Keratinocyte (primary cell): ENCODE data around the gene ADH7. TPM values are rescaled to one million over a fixed set of nuclear protein-coding genes. Genes with fewer than 3 reads are reported as not detected.

Experiments used
- DNase-seq: peaks from one replicate; pipeline ENCODE4 v3.0.0-alpha.2; 2011; ENCODE audit warnings: low read depth, missing footprints, low spot score
- FAIRE-seq: peaks from 2 replicates; lab custom pipeline; 2011; peaks lifted over from hg19 to GRCh38; lab: Jason Lieb, UNC
- H2AFZ ChIP-seq: 2 replicates; pipeline ENCODE4 v1.6.0; 2012; ENCODE audit warnings: low read length, control low read depth, inconsistent platforms; ENCODE audit not compliant: control insufficient read depth
- H3K27ac ChIP-seq: 2 replicates; pipeline ENCODE4 v1.5.1; 2011; ENCODE audit warnings: low read length; ENCODE audit not compliant: control insufficient read depth, insufficient read depth
- H3K27me3 ChIP-seq: 3 replicates; pipeline ENCODE4 v1.6.0; 2011; ENCODE audit warnings: low read length; ENCODE audit not compliant: control insufficient read depth, insufficient read depth; ENCODE audit errors: extremely low read depth
- H3K36me3 ChIP-seq, 2 experiments: 2 replicates in 1 of 2; 3 replicates in 1 of 2; pipeline ENCODE4 v1.5.1; 2011; ENCODE audit warnings: low read length in 2 of 2, mild to moderate bottlenecking in 1 of 2; ENCODE audit not compliant: control insufficient read depth in 2 of 2, insufficient read depth in 2 of 2; ENCODE audit errors: extremely low read depth in 1 of 2
- H3K4me1 ChIP-seq: 3 replicates; pipeline ENCODE4 v1.5.1; 2011; ENCODE audit warnings: low read length; ENCODE audit not compliant: control insufficient read depth, insufficient read depth; ENCODE audit errors: extremely low read depth
- H3K4me2 ChIP-seq: 3 replicates; pipeline ENCODE4 v1.6.0; 2011; ENCODE audit warnings: low read depth, low read length; ENCODE audit not compliant: control insufficient read depth, insufficient read depth; ENCODE audit errors: extremely low read depth
- H3K4me3 ChIP-seq, 3 experiments: fragments of 200-600 bp in 1 of 3; sonication (generic) in 1 of 3; 2 replicates in 2 of 3; 3 replicates in 1 of 3; pipeline ENCODE4 v1.5.1; 2011 to 2016; ENCODE audit warnings: low read length in 3 of 3, mild to moderate bottlenecking in 3 of 3, control low read depth in 2 of 3, inconsistent platforms in 1 of 3, low read depth in 1 of 3, mixed read lengths in 1 of 3, mixed run types in 1 of 3, moderate library complexity in 1 of 3; ENCODE audit not compliant: control insufficient read depth in 2 of 3, insufficient read depth in 2 of 3; ENCODE audit errors: extremely low read depth in 1 of 3
- H3K79me2 ChIP-seq: 2 replicates; pipeline ENCODE4 v1.6.0; 2012; ENCODE audit warnings: low read length; ENCODE audit not compliant: control insufficient read depth, insufficient read depth
- H3K9ac ChIP-seq: 3 replicates; pipeline ENCODE4 v1.6.0; 2011; ENCODE audit warnings: low read length; ENCODE audit not compliant: control insufficient read depth, insufficient read depth; ENCODE audit errors: extremely low read depth
- H3K9me1 ChIP-seq: 3 replicates; pipeline ENCODE4 v1.6.0; 2011; ENCODE audit warnings: low read length; ENCODE audit not compliant: control insufficient read depth, insufficient read depth; ENCODE audit errors: extremely low read depth
- H3K9me3 ChIP-seq: 2 replicates; pipeline ENCODE4 v1.5.1; 2012; ENCODE audit warnings: low read depth, low read length; ENCODE audit not compliant: control insufficient read depth
- H4K20me1 ChIP-seq: 3 replicates; pipeline ENCODE4 v1.6.0; 2011; ENCODE audit warnings: low read length; ENCODE audit not compliant: control insufficient read depth, insufficient read depth; ENCODE audit errors: extremely low read depth
- CTCF ChIP-seq, 3 experiments: IDR thresholded peaks in 1 of 3; conservative IDR thresholded peaks in 1 of 3; optimal IDR thresholded peaks in 1 of 3; 2 replicates in 2 of 3; 3 replicates in 1 of 3; pipeline versions ENCODE3 to v1.5.1; 2011; ENCODE audit warnings: low read length in 3 of 3, mild to moderate bottlenecking in 3 of 3, moderate library complexity in 2 of 3, control low read depth in 1 of 3, inconsistent platforms in 1 of 3; ENCODE audit not compliant: insufficient read depth in 2 of 3; ENCODE audit errors: extremely low read depth in 1 of 3
- EZH2 ChIP-seq: IDR thresholded peaks from one replicate; pipeline ENCODE4 v1.6.1; 2012; ENCODE audit warnings: inconsistent platforms, mild to moderate bottlenecking, low read length, moderate library complexity
- dilution Hi-C: fragments of 300-500 bp; cut with MboI; formaldehyde crosslinking; loops from one replicate; pipeline ENCODE4 v1.7.0; 2020; ENCODE audit warnings: low sequenced_read_pairs; ENCODE audit not compliant: extremely low pct_ligation_motif_present
- polyA plus RNA-seq, 5 experiments: library from polyadenylated mRNA; depleted of rRNA in 3 of 5; stranded (reverse) in 3 of 5; stranded (forward) in 1 of 5; unstranded in 1 of 5; fragments of >200 nt; gene quantifications; 1 replicate in 1 of 5; 2 replicates in 3 of 5; 3 replicates in 1 of 5; pipeline versions ENCODE4 v1.2.1 to v1.2.3, GENCODE V29; 2011 to 2012; ENCODE audit warnings: missing spikeins in 2 of 5, low read depth in 1 of 5, low replicate concordance in 1 of 5

The ADH7 gene
- polyA plus RNA-seq, 1 donor (not counting 4 experiments of a cell fraction or from before 2014, with no cell fraction given), result 0.56 TPM

- Histone ChIP-seq H3K9me1 (no peaks in the 10 kb centered on the region), H3K79me2 (no peaks in the 10 kb centered on the region), H4K20me1 (no peaks in the 10 kb centered on the region), H2AFZ (peak overlapping the region; percentile 83), H3K27me3 (no peaks in the 10 kb centered on the region), H3K4me3 (no peak overlapping the region), H3K27ac (no peak overlapping the region), H3K36me3 (no peaks in the 10 kb centered on the region), H3K9ac (no peak overlapping the region), H3K4me2 (peak overlapping the region; percentile 40), H3K4me1 (peaks cover 20% of the 10 kb centered on the region), H3K9me3 (no peaks in the 10 kb centered on the region)
- FAIRE-seq (no peak), DNase-seq (no peak)
- dilution Hi-C loops, result no loop called here
- TF ChIP-seq CTCF (optimal IDR thresholded peaks at IDR 0.05 in 1 of 3, IDR thresholded peaks at IDR 0.05 in 1 of 3, conservative IDR thresholded peaks at IDR 0.05 in 1 of 3; ENCODE audit: extremely low read depth in 1 of 3, insufficient read depth in 2 of 3, low read length in 3 of 3) (no peak), EZH2 (no peak)
These were observed 2.0 kb upstream of the ADH7 start for GRCh38 chr4:99436976-99437722.

GRCh38 chr4:99436462-99436861, 1.3 kb upstream of the ADH7 start:
- H3K27ac ChIP-seq, result no peak overlapping the region
- H2AFZ ChIP-seq, result no peak overlapping the region
- H3K36me3 ChIP-seq, result no peaks in the 10 kb centered on the region
- H3K27me3 ChIP-seq, result no peaks in the 10 kb centered on the region
- DNase-seq (no peak), FAIRE-seq (peak; percentile 46)
- no peaks in the 10 kb centered on the region for H3K9me1 ChIP-seq
- H3K4me2 ChIP-seq, result no peak overlapping the region
- no peaks in the 10 kb centered on the region for H4K20me1 ChIP-seq
- no peak overlapping the region for H3K9ac ChIP-seq
- no peak overlapping the region for H3K4me3 ChIP-seq
- H3K9me3 ChIP-seq, result no peaks in the 10 kb centered on the region
- H3K79me2 ChIP-seq, result no peaks in the 10 kb centered on the region
- dilution Hi-C loops, result no loop called here
- no peak for TF ChIP-seq EZH2
- no peak for TF ChIP-seq CTCF (optimal IDR thresholded peaks at IDR 0.05 in 1 of 3, IDR thresholded peaks at IDR 0.05 in 1 of 3, conservative IDR thresholded peaks at IDR 0.05 in 1 of 3; ENCODE audit: extremely low read depth in 1 of 3, insufficient read depth in 2 of 3, low read length in 3 of 3)
- H3K4me1 ChIP-seq, result peaks cover 20% of the 10 kb centered on the region
